ENCODE measurements around the gene STXBP1.

The STXBP1 gene

DNA sequence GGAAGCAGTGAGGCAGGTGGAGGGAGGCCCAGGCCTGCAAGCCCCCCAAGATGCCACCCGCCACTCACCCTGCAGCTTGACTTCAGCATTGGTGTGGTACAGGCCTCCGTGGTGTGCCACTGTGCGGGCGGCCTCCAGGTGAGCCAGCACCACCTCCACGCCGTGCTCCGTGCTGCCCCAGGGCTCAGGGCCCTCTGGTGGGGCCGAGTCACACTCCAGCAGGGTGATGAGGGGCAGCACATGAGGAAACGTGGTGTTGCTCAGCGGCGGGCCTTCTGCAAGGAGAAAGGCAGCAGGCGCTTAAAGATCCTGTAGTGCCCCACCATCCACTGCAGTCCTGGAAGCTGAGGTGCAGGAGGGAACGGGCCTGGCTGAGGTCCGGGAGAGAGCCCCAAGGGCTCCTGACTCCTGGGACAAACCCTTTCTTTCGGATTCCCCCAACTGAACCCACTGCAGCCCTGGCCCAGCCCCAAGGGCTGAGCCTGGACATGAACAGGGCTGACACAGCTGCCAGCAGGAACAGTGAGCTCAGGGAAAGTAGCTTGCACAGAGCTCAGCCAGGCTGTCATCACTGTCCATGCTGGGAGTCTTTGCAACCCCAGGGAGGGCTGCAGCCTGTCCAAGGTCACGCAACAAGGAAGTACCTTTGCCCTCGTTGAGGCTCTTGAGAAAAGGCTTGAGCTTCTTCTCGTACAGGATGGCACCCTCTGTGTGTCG lies 127.7 kb downstream of the STXBP1 start:
- DNase-seq, result no peak

DNA sequence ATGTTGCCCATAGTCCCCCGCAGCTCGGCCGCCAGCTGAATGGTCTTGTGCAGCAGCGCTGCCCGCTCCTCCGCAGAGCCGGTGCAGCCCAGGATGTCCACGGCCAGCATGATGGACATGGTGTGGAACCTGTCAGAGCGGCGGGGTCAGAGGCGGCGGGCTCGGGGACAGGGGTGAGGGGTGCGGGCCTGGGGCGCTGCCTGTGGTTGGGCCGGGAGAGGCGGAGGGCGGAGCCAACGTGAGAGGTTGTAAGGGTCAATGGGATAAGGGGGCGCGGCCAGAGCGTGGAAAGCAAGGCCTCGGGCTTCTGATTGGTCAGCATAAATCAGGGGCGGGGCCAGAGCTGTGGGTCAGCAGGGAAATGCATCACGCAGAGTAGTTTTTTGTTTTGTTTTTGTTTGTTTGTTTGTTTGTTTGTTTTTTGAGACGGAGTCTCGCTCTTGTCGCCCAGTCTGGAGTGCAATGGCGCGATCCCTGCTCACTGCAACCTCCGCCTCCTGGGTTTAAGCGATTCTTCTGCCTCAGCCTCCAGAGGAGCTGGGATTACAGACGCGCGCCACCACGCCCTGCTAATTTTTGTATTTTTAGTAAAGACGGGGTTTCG lies 129.9 kb downstream of the STXBP1 start:
- DNase-seq, result no peak

Measured in GDM1 (cell line).